CD14-positive monocyte (primary cell): ENCODE data around the gene TKT. TPM values are rescaled to one million over a fixed set of nuclear protein-coding genes. Genes with fewer than 3 reads are reported as not detected.

ENCODE experiments used
- DNase-seq, 3 donors: peaks; one replicate each; pipeline ENCODE4 v3.0.0-alpha.2; 2011 to 2022
- H2AFZ ChIP-seq: 2 replicates; pipeline ENCODE4 v1.6.0; 2012; ENCODE audit warnings: mild to moderate bottlenecking, low read depth, low read length, inconsistent platforms; ENCODE audit not compliant: insufficient read depth, poor library complexity, severe bottlenecking
- H3K27ac ChIP-seq, 2 donors: 1 replicate in 1 of 2; 2 replicates in 1 of 2; pipeline ENCODE4 v1.5.1; 2012 to 2013; ENCODE audit warnings: low read length in 2 of 2, control low read depth in 1 of 2, inconsistent platforms in 1 of 2, low read depth in 1 of 2, mild to moderate bottlenecking in 1 of 2
- H3K27me3 ChIP-seq, 2 donors: one replicate each; pipeline versions ENCODE4 v1.6.0 to v1.6.1; 2011 to 2013; ENCODE audit warnings: low read length in 2 of 2; ENCODE audit not compliant: control insufficient read depth in 2 of 2, insufficient read depth in 2 of 2
- H3K36me3 ChIP-seq, 2 donors: replicated peaks in 1 of 2; 1 replicate in 1 of 2; 2 replicates in 1 of 2; pipeline versions ENCODE4 v1.5.1 to v1.6.1; 2012 to 2013; ENCODE audit warnings: low read length in 2 of 2, control low read depth in 1 of 2, inconsistent platforms in 1 of 2, mild to moderate bottlenecking in 1 of 2; ENCODE audit not compliant: insufficient read depth in 2 of 2, control insufficient read depth in 1 of 2
- H3K4me1 ChIP-seq, 2 donors: 1 replicate in 1 of 2; 2 replicates in 1 of 2; pipeline versions ENCODE4 v1.5.1 to v1.6.1; 2012 to 2013; ENCODE audit warnings: low read length in 2 of 2, control low read depth in 1 of 2, inconsistent platforms in 1 of 2, mild to moderate bottlenecking in 1 of 2, moderate library complexity in 1 of 2; ENCODE audit not compliant: insufficient read depth in 2 of 2, control insufficient read depth in 1 of 2
- H3K4me2 ChIP-seq: replicated peaks from 2 replicates; pipeline ENCODE3; 2012; ENCODE audit warnings: low read length, moderate library complexity, mild to moderate bottlenecking; ENCODE audit not compliant: poor library complexity, severe bottlenecking; ENCODE audit errors: extremely low read depth
- H3K4me3 ChIP-seq, 3 experiments: fragments of 200-600 bp in 1 of 3; sonication (generic) in 1 of 3; replicated peaks in 1 of 3; 1 replicate in 2 of 3; 2 replicates in 1 of 3; pipeline ENCODE4 v1.5.1; 2011 to 2013; ENCODE audit warnings: low read length in 3 of 3, mild to moderate bottlenecking in 3 of 3, control low read depth in 2 of 3, low read depth in 2 of 3, inconsistent platforms in 1 of 3, moderate library complexity in 1 of 3
- H3K79me2 ChIP-seq: 2 replicates; pipeline ENCODE4 v1.6.0; 2012; ENCODE audit warnings: mild to moderate bottlenecking, control low read depth, inconsistent platforms, low read length, moderate library complexity; ENCODE audit not compliant: insufficient read depth
- H3K9ac ChIP-seq: 2 replicates; pipeline ENCODE4 v1.6.0; 2017; ENCODE audit warnings: low read length, mild to moderate bottlenecking; ENCODE audit not compliant: insufficient read depth, poor library complexity, severe bottlenecking
- H3K9me3 ChIP-seq, 2 donors: replicated peaks in 1 of 2; 1 replicate in 1 of 2; 2 replicates in 1 of 2; pipeline versions ENCODE4 v1.5.1 to v1.6.1; 2012 to 2013; ENCODE audit warnings: low read length in 2 of 2, control low read depth in 1 of 2; ENCODE audit not compliant: control insufficient read depth in 1 of 2, insufficient read depth in 1 of 2
- H4K20me1 ChIP-seq: 2 replicates; pipeline ENCODE4 v1.6.0; 2012; ENCODE audit warnings: mild to moderate bottlenecking, low read length, control low read depth, moderate library complexity; ENCODE audit not compliant: insufficient read depth
- H3K27ac Mint-ChIP-seq, 7 donors: one replicate each; pipeline ENCODE4 v1.8.0; 2020; ENCODE audit warnings: mild to moderate bottlenecking in 7 of 7, mixed read lengths in 7 of 7, moderate library complexity in 6 of 7, inconsistent platforms in 2 of 7
- H3K27me3 Mint-ChIP-seq, 3 donors: one replicate each; pipeline ENCODE4 v1.8.0; 2021 to 2022; ENCODE audit warnings: low read depth in 3 of 3, mild to moderate bottlenecking in 3 of 3, mixed read lengths in 3 of 3, moderate library complexity in 3 of 3, inconsistent platforms in 1 of 3
- H3K36me3 Mint-ChIP-seq, 2 donors: one replicate each; pipeline ENCODE4 v1.8.0; 2020; ENCODE audit warnings: mixed read lengths in 2 of 2, inconsistent platforms in 1 of 2, mild to moderate bottlenecking in 1 of 2
- H3K4me1 Mint-ChIP-seq: one replicate; pipeline ENCODE4 v1.8.0; 2020; ENCODE audit warnings: mild to moderate bottlenecking, mixed read lengths
- H3K4me3 Mint-ChIP-seq, 2 donors: one replicate each; pipeline ENCODE4 v1.8.0; 2020; ENCODE audit warnings: mild to moderate bottlenecking in 2 of 2, mixed read lengths in 2 of 2, moderate library complexity in 1 of 2
- H3K9me3 Mint-ChIP-seq, 7 donors: one replicate each; pipeline ENCODE4 v1.8.0; 2020 to 2022; ENCODE audit warnings: mixed read lengths in 7 of 7, mild to moderate bottlenecking in 6 of 7, moderate library complexity in 6 of 7, inconsistent platforms in 2 of 7
- CTCF ChIP-seq: fragments of 200-600 bp; IDR thresholded peaks from one replicate; pipeline ENCODE4 v1.8.0; 2022; ENCODE audit warnings: antibody characterized with exemption, mild to moderate bottlenecking
- WGBS: methylation state at CpG from one replicate; pipeline ENCODE4 v1.1.5; 2013; ENCODE audit warnings: missing lambda C conversion rate; ENCODE audit not compliant: insufficient coverage; 5-methylcytosine and 5-hydroxymethylcytosine counted together
- intact Hi-C, 2 donors: fragments of 100-400 bp; cut with micrococcal nuclease; formaldehyde crosslinking; loops; one replicate each; pipeline versions ENCODE4 v1.15.0 to v1.15.1; 2023
- polyA plus RNA-seq, 3 donors: library from polyadenylated mRNA; depleted of rRNA in 1 of 3; unstranded in 2 of 3; stranded (reverse) in 1 of 3; fragments of 300-500 nt in 2 of 3; fragments of >200 nt in 1 of 3; fragmentation: Illumina TruSeq in 2 of 3; gene quantifications; 1 replicate in 2 of 3; 2 replicates in 1 of 3; pipeline ENCODE4 v1.2.3, GENCODE V29; 2012 to 2021

Gene TKT
- polyA plus RNA-seq, 3 donors = 496 to 582 (median 562) TPM

- Mint-ChIP-seq H3K4me3 (no peak overlapping the region), H3K27ac (no peak overlapping the region), H3K4me1 (peaks cover 9% of the 10 kb centered on the region), H3K27me3 (no peaks in the 10 kb centered on the region), H3K9me3 (peaks cover 0 to 1% (median 0%) of the 10 kb centered on the region in 7 donors), H3K36me3 (peaks cover 63 to 79% of the 10 kb centered on the region in 2 donors)
- Histone ChIP-seq H2AFZ (no peak overlapping the region), H3K36me3 (peaks cover 50 to 97% of the 10 kb centered on the region in 2 donors), H3K79me2 (no peaks in the 10 kb centered on the region), H3K4me1 (no peaks in the 10 kb centered on the region), H3K27me3 (no peaks in the 10 kb centered on the region), H3K4me2 (no peak overlapping the region), H3K9ac (no peak overlapping the region), H3K4me3 (no peak overlapping the region), H3K9me3 (no peaks in the 10 kb centered on the region), H4K20me1 (no peaks in the 10 kb centered on the region), H3K27ac (no peak overlapping the region)
- TF ChIP-seq CTCF = no peak
- intact Hi-C loops = no loop called here
- no peak for DNase-seq
- WGBS = 93% methylated on average over 3 of the region's 4 CpGs
Observed at GRCh38 chr3:53288214-53288613, 32.4 kb upstream of the TKT start.

- intact Hi-C loops = no loop called here
- Histone ChIP-seq H3K4me3 (no peak overlapping the region), H4K20me1 (no peaks in the 10 kb centered on the region), H3K36me3 (peaks cover 54 to 97% of the 10 kb centered on the region in 2 donors), H3K4me2 (no peak overlapping the region), H3K79me2 (no peaks in the 10 kb centered on the region), H3K27ac (peak overlapping the region in 1 of 2 donors; percentile 17), H3K9me3 (no peaks in the 10 kb centered on the region), H2AFZ (no peak overlapping the region), H3K9ac (no peak overlapping the region), H3K27me3 (no peaks in the 10 kb centered on the region), H3K4me1 (no peaks in the 10 kb centered on the region)
- TF ChIP-seq CTCF = no peak
- H3K4me1 Mint-ChIP-seq = peaks cover 9% of the 10 kb centered on the region
- WGBS = no CpG with 5 or more reads among the region's 4 CpGs
- no peaks in the 10 kb centered on the region for H3K27me3 Mint-ChIP-seq
- peaks cover 0 to 1% (median 0%) of the 10 kb centered on the region in 7 donors for H3K9me3 Mint-ChIP-seq
- no peak overlapping the region for H3K4me3 Mint-ChIP-seq
- DNase-seq = peak in 2 of 3 donors; percentile 10 to 13
- peak overlapping the region in 6 of 7 donors; percentile 12 to 88 (median 64) for H3K27ac Mint-ChIP-seq
- peaks cover 65 to 79% of the 10 kb centered on the region in 2 donors for H3K36me3 Mint-ChIP-seq
Observed at GRCh38 chr3:53287131-53287629, 31.4 kb upstream of the TKT start.
